Chondrocyte (in vitro differentiated cells): ENCODE results near the gene PLCH2. TPM values are rescaled to one million over a fixed set of nuclear protein-coding genes. Genes with fewer than 3 reads are reported as not detected.

Experiments used
- DNase-seq: peaks from one replicate; pipeline ENCODE4 v3.0.0; 2021; ENCODE audit warnings: mixed read lengths, low spot score
- H3K27ac Mint-ChIP-seq: one replicate; pipeline ENCODE4 v1.8.0; 2021; ENCODE audit warnings: mild to moderate bottlenecking, moderate library complexity, mixed read lengths; ENCODE audit not compliant: unreplicated experiment
- H3K27me3 Mint-ChIP-seq: 2 replicates; pipeline ENCODE4 v1.8.0; 2021; ENCODE audit warnings: low read depth, mixed read lengths
- H3K36me3 Mint-ChIP-seq: 2 replicates; pipeline ENCODE4 v1.8.0; 2021; ENCODE audit warnings: low read depth, mixed read lengths
- H3K4me1 Mint-ChIP-seq: 2 replicates; pipeline ENCODE4 v1.8.0; 2021; ENCODE audit warnings: low read depth, mild to moderate bottlenecking, mixed read lengths
- H3K4me3 Mint-ChIP-seq: one replicate; pipeline ENCODE4 v1.8.0; 2021; ENCODE audit warnings: mild to moderate bottlenecking, moderate library complexity, mixed read lengths; ENCODE audit not compliant: unreplicated experiment
- H3K9me3 Mint-ChIP-seq: 2 replicates; pipeline ENCODE4 v1.8.0; 2021; ENCODE audit warnings: low read depth, mixed read lengths
- total RNA-seq: library from RNA; stranded (reverse); gene quantifications from 3 replicates; pipeline ENCODE4 v1.2.1, GENCODE V29; 2021
- TF ChIP-seq, protein P1 (sequence below): fragments of 200-600 bp; sonication (generic); IDR thresholded peaks from 2 replicates; pipeline ENCODE4 v1.5.0; 2021; ENCODE audit warnings: antibody characterized with exemption, mild to moderate bottlenecking, moderate library complexity

Gene PLCH2
- total RNA-seq, 1 donor from 2014 or later, result 2.4 TPM

- TF ChIP-seq, protein P1, sequence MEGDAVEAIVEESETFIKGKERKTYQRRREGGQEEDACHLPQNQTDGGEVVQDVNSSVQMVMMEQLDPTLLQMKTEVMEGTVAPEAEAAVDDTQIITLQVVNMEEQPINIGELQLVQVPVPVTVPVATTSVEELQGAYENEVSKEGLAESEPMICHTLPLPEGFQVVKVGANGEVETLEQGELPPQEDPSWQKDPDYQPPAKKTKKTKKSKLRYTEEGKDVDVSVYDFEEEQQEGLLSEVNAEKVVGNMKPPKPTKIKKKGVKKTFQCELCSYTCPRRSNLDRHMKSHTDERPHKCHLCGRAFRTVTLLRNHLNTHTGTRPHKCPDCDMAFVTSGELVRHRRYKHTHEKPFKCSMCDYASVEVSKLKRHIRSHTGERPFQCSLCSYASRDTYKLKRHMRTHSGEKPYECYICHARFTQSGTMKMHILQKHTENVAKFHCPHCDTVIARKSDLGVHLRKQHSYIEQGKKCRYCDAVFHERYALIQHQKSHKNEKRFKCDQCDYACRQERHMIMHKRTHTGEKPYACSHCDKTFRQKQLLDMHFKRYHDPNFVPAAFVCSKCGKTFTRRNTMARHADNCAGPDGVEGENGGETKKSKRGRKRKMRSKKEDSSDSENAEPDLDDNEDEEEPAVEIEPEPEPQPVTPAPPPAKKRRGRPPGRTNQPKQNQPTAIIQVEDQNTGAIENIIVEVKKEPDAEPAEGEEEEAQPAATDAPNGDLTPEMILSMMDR, result no peak
- Mint-ChIP-seq H3K27ac (no peak overlapping the region), H3K36me3 (no peaks in the 10 kb centered on the region), H3K9me3 (no peaks in the 10 kb centered on the region), H3K4me3 (no peak overlapping the region), H3K27me3 (peaks cover 2% of the 10 kb centered on the region), H3K4me1 (peaks cover 4% of the 10 kb centered on the region)
- DNase-seq, result no peak
Observed at GRCh38 chr1:2441746-2442145, 34.3 kb upstream of the PLCH2 start.

GRCh38 chr1:2442661-2443060 is 33.4 kb upstream of the PLCH2 start:
- Mint-ChIP-seq H3K9me3 (no peaks in the 10 kb centered on the region), H3K4me3 (peak overlapping the region; percentile 35), H3K4me1 (peaks cover 13% of the 10 kb centered on the region), H3K36me3 (no peaks in the 10 kb centered on the region), H3K27ac (no peak overlapping the region), H3K27me3 (no peaks in the 10 kb centered on the region)
- TF ChIP-seq, protein P1, result no peak
- no peak for DNase-seq

- DNase-seq, result no peak
- H3K4me3 Mint-ChIP-seq, result no peak overlapping the region
- TF ChIP-seq, protein P1, result peak; percentile 72
- H3K36me3 Mint-ChIP-seq, result no peaks in the 10 kb centered on the region
- H3K27ac Mint-ChIP-seq, result no peak overlapping the region
- no peaks in the 10 kb centered on the region for H3K27me3 Mint-ChIP-seq
- peaks cover 21% of the 10 kb centered on the region for H3K4me1 Mint-ChIP-seq
- H3K9me3 Mint-ChIP-seq, result no peaks in the 10 kb centered on the region
Observed at GRCh38 chr1:2443277-2444137, 32.6 kb upstream of the PLCH2 start.

DNA sequence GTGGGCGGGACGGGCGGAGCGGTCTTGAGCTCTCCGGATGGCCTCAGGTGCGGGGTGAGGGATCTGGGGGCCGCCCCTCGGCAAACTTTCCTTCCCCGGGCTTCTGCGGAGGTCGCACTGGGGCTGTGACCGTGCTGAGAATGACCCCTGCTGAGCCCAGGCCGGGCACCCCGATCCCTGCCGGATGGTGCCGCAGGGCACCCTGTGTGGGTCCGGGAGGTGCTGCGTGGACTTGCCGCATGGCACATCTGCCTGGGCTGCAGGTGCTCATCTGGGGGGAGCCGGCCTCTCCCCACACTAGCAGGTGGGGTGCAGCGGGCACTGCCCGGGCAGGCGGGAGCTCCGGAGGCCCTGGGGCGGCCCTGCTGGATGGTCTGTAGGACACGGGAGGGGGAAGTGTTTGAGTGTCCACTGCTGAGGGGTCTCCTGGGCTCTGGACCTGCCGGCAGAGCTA is 31.9 kb upstream of the PLCH2 start:
- H3K4me1 Mint-ChIP-seq, result peaks cover 23% of the 10 kb centered on the region
- H3K27ac Mint-ChIP-seq, result no peak overlapping the region
- no peaks in the 10 kb centered on the region for H3K9me3 Mint-ChIP-seq
- TF ChIP-seq, protein P1, result peak; percentile 24
- no peak for DNase-seq
- no peaks in the 10 kb centered on the region for H3K36me3 Mint-ChIP-seq
- H3K4me3 Mint-ChIP-seq, result no peak overlapping the region
- H3K27me3 Mint-ChIP-seq, result no peaks in the 10 kb centered on the region

DNA sequence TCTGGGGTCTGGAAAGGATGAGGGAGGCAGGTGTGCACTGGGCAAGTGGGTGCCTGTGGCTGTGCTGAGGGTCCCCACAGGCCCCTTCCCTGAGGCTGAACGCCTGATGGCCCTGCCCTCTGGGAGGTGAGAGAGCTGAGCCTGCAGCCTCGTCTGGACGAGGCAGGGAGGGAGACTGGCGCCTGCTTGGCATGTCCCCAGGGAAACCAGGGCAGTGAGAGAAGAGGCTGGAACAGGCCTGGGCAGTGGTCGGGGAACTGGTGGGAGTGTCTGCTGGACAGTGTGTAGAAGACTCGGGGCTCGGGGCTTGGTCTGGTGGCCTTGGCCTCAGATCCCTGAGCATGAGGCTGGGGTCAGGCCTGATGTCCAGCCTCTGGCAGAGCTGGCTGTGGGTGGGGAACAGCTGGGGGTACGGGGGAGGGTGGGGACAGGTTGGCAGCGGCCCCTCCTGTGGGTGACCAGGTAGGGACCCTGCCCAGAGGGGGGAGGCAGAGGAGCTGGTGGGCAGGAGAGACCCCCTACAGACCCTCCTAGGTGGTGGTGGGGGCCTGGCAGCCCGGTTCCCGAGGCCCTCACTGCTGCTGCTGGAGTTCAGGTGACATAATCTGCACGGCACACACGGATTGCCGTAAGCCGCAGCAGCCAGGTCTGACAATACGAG is 30.8 kb upstream of the PLCH2 start:
- H3K9me3 Mint-ChIP-seq, result no peaks in the 10 kb centered on the region
- no peaks in the 10 kb centered on the region for H3K36me3 Mint-ChIP-seq
- TF ChIP-seq, protein P1, result no peak
- no peaks in the 10 kb centered on the region for H3K27me3 Mint-ChIP-seq
- no peak overlapping the region for H3K4me3 Mint-ChIP-seq
- DNase-seq, result no peak
- H3K27ac Mint-ChIP-seq, result no peak overlapping the region
- peaks cover 32% of the 10 kb centered on the region for H3K4me1 Mint-ChIP-seq
